Cardiac atrium fibroblast (primary cell): ENCODE measurements around the gene TPRG1L. TPM values are rescaled to one million over a fixed set of nuclear protein-coding genes. Genes with fewer than 3 reads are reported as not detected.

Source experiments
- total RNA-seq: library from RNA; depleted of rRNA; stranded (reverse); fragments of >200 nt; gene quantifications from 2 replicates; pipeline ENCODE4 v1.2.3, GENCODE V29; 2015

Gene TPRG1L
- total RNA-seq: 19.9 and 32.6 TPM in 2 replicates

DNA sequence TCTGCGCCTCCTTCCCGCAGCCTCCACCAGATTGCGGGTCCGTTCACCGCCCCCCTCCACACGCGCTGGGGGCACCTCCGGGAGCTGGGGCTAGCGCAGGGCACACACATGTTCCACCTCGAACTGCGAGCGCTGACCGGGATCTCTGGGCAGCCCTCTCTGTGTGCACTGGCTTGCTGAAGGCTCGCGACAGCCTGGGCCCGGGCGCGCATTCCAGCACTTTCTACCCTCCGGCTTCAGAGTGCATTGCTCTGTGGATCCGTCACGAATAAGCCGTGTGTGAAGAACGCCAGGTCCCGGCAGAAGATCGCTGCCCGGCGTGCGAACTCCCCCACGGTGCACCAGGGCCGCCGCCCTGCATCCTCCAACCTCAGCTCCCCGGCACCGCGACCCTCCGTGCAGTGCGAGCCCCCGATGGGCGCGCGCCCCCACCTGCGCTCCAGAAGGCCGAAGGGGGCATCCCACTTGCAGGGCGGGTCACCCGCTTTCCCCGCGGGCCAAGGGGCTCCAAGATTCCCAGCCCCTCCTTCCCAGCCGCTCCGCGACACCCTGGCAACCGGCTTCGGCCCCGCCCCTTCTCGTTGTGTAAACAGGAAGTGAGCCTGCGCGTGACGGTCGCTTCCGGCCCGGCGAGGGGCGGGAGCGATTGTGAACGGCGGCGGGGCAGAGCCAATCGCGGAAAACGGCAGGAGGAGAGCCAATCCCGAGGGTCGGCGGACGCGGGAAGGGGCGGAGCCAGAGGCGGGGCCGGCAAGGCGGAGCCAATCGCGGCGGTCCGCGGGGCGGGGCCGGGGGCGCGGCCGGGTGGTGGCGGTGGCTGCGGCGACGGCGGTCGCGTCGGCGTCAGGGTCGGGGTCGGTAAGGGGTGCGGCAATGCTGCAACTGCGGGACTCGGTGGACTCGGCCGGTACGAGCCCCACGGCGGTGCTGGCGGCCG is at the start of gene TPRG1L:
TSS of gene TPRG1L (plus strand) at position 816 of the 937 bp plus-strand sequence. CDS start at position 874, 58 bp downstream.

DNA sequence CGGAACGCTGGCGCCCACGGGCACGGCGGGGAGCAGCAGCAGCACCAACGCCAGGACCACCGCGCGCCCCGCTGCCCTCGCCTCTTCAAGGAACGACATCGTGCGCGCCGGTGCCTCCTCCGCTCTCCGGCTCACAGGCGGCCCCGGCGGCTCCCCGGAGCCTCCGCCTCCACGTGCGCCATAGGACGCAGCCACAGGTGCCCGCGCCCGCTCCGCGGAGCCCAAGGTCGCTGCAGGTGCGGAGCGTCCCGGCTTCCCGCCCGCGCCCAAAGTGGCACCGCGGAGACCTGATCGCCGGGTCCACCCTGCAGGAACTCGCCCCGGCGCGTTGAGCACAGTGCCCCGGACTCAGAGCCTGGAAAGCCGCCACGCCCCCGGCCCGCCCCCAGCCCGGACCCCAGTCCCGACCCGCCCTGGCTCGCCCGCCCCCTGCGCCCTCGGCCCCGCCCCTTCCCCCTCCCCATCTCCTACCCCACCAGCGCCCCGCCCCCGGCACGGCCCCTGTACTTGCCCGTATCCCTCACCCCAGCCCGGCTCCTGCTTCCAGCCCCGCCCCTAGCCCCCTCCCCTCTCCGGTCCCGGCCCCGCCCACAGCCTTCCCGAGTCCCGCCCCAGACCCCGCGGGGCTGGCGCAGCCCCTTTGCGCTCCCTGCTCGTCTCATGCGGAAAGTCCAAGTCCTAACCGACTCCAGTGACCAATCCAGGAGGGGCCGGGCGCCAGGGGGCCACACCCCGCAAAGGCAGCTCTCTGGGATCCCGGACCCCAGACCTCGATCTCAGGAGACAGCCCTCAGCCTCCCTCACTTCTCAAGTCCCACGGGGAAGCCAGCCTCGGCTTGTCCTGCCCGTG is 13.4 kb upstream of the TPRG1L start, which contains the start of gene MEGF6:
TSS of gene MEGF6 (minus strand) at position 339 of the 850 bp plus-strand sequence. CDS start at position 99, 240 bp downstream.

DNA sequence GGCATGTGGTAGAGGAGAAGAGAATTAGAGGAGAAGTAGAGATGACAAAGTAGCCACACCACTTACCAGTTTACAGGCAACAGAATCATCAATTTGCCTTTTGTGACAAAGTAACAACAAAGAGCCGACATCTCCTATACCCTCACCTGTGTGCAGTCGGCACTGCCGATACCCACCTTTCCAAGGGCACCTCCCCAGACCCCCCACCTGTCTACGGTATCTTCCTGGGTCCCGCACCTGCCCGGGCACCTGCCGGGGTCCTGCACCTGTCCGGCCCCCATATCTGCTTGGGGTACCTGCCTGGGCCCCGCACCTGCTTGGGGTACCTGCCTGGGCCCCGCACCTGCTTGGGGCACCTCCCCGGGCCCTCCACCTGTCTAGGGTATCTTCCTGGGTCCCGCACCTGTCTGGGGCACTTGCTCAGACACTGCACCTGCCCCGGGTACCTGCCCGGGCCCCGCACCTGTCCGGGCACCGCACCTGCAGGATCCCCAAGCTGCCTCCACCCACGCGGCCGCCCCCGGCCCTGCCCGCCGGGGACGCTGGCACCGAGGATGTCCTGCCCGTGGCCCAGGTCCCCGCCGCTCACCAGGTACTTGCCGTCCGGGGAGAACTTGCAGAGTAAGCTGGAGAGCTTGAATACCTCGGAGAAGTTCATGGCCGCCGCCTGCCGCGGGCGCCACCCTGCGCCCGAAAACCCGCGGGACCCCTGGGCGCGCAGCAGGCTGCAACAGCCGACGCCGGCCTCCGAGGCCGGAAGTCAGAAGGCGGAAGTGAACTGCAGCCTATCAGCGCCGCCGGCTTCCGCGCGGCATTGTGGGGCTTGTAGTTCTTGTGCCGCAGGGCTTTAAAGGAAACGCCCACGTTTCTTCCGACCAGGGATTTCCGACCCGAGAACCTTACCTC is 24.8 kb downstream of the TPRG1L start, which contains the start of gene WRAP73:
TSS of gene WRAP73 (minus strand) at position 762 of the 906 bp plus-strand sequence. CDS start at position 658, 104 bp downstream.

DNA sequence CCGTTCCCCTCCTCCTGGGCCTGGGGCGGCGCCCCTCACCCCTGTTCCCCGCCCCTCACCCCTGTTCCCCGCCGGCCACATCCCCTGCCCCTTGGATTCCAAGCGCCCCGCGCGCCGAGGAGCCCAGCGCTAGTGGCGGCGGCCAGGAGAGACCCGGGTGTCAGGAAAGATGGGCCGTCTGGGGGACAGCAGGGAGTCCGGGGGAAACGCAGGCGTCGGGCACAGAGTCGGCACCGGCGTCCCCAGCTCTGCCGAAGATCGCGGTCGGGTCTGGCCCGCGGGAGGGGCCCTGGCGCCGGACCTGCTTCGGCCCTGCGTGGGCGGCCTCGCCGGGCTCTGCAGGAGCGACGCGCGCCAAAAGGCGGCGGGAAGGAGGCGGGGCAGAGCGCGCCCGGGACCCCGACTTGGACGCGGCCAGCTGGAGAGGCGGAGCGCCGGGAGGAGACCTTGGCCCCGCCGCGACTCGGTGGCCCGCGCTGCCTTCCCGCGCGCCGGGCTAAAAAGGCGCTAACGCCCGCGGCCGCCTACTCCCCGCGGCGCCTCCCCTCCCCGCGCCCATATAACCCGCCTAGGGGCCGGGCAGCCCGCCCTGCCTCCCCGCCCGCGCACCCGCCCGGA is 27.2 kb downstream of the TPRG1L start, which contains the start of gene TP73:
TSS of gene TP73 (plus strand) at position 587 of the 618 bp plus-strand sequence. CDS start 29,850 bp downstream, outside the sequence.

Other genes with a start within 250 kb of the TPRG1L start
- 0.81 TPM in 1 of 2 replicates, not detected in the other for gene ARHGEF16, start 170.3 kb upstream of the TPRG1L start, total RNA-seq
- 21.7 TPM in 2 replicates for gene MEGF6, start 13.5 kb upstream of the TPRG1L start, total RNA-seq
- 10.0 and 10.7 TPM in 2 replicates for gene WRAP73, start 25.1 kb downstream of the TPRG1L start, total RNA-seq
- gene TP73, start 27.5 kb downstream of the TPRG1L start, total RNA-seq: not detected in 2 replicates
- not detected in 2 replicates for gene CCDC27, start 127.4 kb downstream of the TPRG1L start, total RNA-seq
- not detected in 2 replicates for gene SMIM1, start 147.7 kb downstream of the TPRG1L start, total RNA-seq
- 26.9 and 35.7 TPM in 2 replicates for gene LRRC47, start 171.5 kb downstream of the TPRG1L start, total RNA-seq
- 25.1 and 32.2 TPM in 2 replicates for gene CEP104, start 232.2 kb downstream of the TPRG1L start, total RNA-seq
- 5.3 and 9.9 TPM in 2 replicates for gene DFFB, start 232.5 kb downstream of the TPRG1L start, total RNA-seq